ENCODE results near the gene CLRN3. TPM values are rescaled to one million over a fixed set of nuclear protein-coding genes. Genes with fewer than 3 reads are reported as not detected.

Gene CLRN3
- total and polyA plus RNA-seq, 9 of the 15 experiments (the other 6 are each of a cell fraction or from before 2014, with no cell fraction given): not detected

DNA sequence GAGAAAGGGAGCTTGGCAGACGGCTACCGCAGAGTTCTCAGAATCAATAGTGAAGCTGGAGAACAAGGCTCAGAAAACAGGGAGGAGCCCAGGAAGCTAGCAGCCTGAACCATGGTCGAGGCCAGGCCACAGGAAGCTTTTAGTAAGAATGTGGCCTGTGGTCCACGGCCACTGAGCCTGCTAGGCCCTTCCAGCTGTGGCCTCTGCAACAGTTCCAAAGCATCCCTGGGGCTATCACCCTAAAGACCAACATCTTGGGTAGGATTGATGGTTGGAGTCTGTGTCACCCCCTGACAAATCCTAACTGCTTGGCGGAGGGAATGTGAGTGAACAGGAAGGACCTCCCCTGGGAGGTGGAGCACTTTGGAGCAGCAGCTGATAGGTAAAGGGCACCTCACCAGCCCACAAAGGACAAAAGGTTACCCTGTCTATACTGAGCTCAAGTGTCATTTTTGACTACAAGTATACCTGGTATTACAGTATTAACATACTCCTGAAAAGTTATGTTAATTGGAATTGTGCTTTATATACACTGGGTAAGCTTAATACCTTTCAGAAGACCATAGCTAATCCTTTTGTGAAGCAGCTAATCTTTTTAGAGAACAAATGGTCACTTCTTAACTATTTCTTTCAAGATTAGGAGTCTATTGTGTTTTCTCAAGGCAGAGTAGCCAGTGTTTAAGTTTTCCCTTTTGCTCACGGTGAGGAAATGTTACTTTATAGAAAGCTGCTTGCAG lies 32.9 kb upstream of the CLRN3 start:
- no peaks in the 10 kb centered on the region for H4K20me1 ChIP-seq (replicated peaks; ENCODE audit: control insufficient read depth, insufficient read depth, low read length)
- POLR2A ChIA-PET: interaction anchor here (1.4 kb wide), 1 partner anchor 11 kb away, joined by 3 read pairs; no protein-coding TSS in a partner anchor
- no peak overlapping the region for H3K27ac ChIP-seq (ENCODE audit: extremely low read depth, low read depth, low read length)
- no peaks in the 10 kb centered on the region; a peak in 1 of 5 replicates for H3K27me3 ChIP-seq (ENCODE audit: control insufficient read depth in 2 of 2, insufficient read depth in 2 of 2, low read length in 2 of 2)
- in situ Hi-C loops (cut with MboI): no loop called here
- no peaks in the 10 kb centered on the region for H3K79me2 ChIP-seq (ENCODE audit: control insufficient read depth, insufficient read depth, low read length)
- no peak for ATAC-seq
- CTCF ChIA-PET (ENCODE audit: low intra/inter-chr PET ratio): no interaction called here
- TF ChIP-seq ASH1L (IDR thresholded peaks at IDR 0.05; ENCODE audit: borderline replicate concordance, low read depth, partially characterized antibody) (no peak), ZNF57 (CRISPR knock-in tag; IDR thresholded peaks at IDR 0.05) (no peak), ZNF778 (CRISPR knock-in tag; IDR thresholded peaks at IDR 0.05) (no peak), NR4A1 (CRISPR knock-in tag; IDR thresholded peaks at IDR 0.05) (no peak), NR4A1 (tag; IDR thresholded peaks at IDR 0.05) (no peak), ESRRB (CRISPR knock-in tag; IDR thresholded peaks at IDR 0.05; ENCODE audit: borderline replicate concordance) (no peak), POLR3A (IDR thresholded peaks at IDR 0.05; ENCODE audit: borderline replicate concordance, extremely low read depth, insufficient read depth, insufficient read length) (no peak), SMARCB1 (IDR thresholded peaks at IDR 0.05; ENCODE audit: insufficient read length, low read depth) (no peak)
- TF ChIP-seq, protein P1, sequence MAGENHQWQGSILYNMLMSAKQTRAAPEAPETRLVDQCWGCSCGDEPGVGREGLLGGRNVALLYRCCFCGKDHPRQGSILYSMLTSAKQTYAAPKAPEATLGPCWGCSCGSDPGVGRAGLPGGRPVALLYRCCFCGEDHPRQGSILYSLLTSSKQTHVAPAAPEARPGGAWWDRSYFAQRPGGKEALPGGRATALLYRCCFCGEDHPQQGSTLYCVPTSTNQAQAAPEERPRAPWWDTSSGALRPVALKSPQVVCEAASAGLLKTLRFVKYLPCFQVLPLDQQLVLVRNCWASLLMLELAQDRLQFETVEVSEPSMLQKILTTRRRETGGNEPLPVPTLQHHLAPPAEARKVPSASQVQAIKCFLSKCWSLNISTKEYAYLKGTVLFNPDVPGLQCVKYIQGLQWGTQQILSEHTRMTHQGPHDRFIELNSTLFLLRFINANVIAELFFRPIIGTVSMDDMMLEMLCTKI (IDR thresholded peaks at IDR 0.05; ENCODE audit: partially characterized antibody): no peak
- no peak overlapping the region for H3K4me2 ChIP-seq (ENCODE audit: insufficient read depth, low read length)
- DNase-seq (ENCODE audit: extremely low read depth in 1 of 4, low spot score in 3 of 4): no peak
- H2AFZ ChIP-seq (ENCODE audit: low read depth, low read length): no peak overlapping the region
- no peaks in the 10 kb centered on the region for H3K36me3 ChIP-seq (ENCODE audit: control insufficient read depth, insufficient read depth, low read length)
- intact Hi-C loops (cut with micrococcal nuclease): no loop called here
- BruUV-seq (replicated peaks): no TSS peak
- no peak overlapping the region for H3K9ac ChIP-seq (ENCODE audit: insufficient read depth in 1 of 2, low read depth in 2 of 2, low read length in 2 of 2)
- no peak for FAIRE-seq
- 0% methylated on average over 6 of the region's 6 CpGs for WGBS (ENCODE audit: insufficient coverage, low coverage, missing lambda C conversion rate)
- H3K9me3 ChIP-seq (replicated peaks; ENCODE audit: control insufficient read depth, insufficient read depth, low read depth, low read length): no peaks in the 10 kb centered on the region
- no peaks in the 10 kb centered on the region for H3K9me1 ChIP-seq (ENCODE audit: control insufficient read depth, insufficient read depth, low read length)
- no peaks in the 10 kb centered on the region for H3K4me1 ChIP-seq (replicated peaks in 1 of 2; ENCODE audit: control insufficient read depth in 2 of 2, insufficient read depth in 2 of 2, low read length in 2 of 2)
- no peak overlapping the region for H3K4me3 ChIP-seq
